H9 (cell line): ENCODE measurements around the gene SECTM1. TPM values are rescaled to one million over a fixed set of nuclear protein-coding genes. Genes with fewer than 3 reads are reported as not detected.

Experiments
- DNase-seq: peaks from one replicate; pipeline ENCODE4 v3.0.0-alpha.2; 2017
- H2AFZ ChIP-seq: one replicate; pipeline ENCODE4 v1.6.1; 2013; ENCODE audit warnings: mild to moderate bottlenecking, low read length, control low read depth, moderate library complexity
- H2AK5ac ChIP-seq: 2 replicates; pipeline ENCODE4 v1.6.1; 2013; ENCODE audit warnings: low read length, control low read depth, mixed read lengths; ENCODE audit not compliant: insufficient read length
- H2BK120ac ChIP-seq: one replicate; pipeline ENCODE4 v1.6.1; 2013; ENCODE audit warnings: low read depth, mild to moderate bottlenecking, low read length, control low read depth, inconsistent platforms; ENCODE audit not compliant: poor library complexity, severe bottlenecking
- H2BK12ac ChIP-seq: 2 replicates; pipeline ENCODE4 v1.6.1; 2013; ENCODE audit warnings: low read length, control low read depth, mixed read lengths, low read depth; ENCODE audit not compliant: insufficient read length
- H2BK15ac ChIP-seq: 2 replicates; pipeline ENCODE4 v1.6.1; 2013; ENCODE audit warnings: low read depth, low read length, control low read depth
- H2BK20ac ChIP-seq: one replicate; pipeline ENCODE4 v1.6.1; 2013; ENCODE audit warnings: low read depth, mild to moderate bottlenecking, low read length, control low read depth, inconsistent platforms; ENCODE audit not compliant: poor library complexity, severe bottlenecking
- H2BK5ac ChIP-seq: 2 replicates; pipeline ENCODE4 v1.6.1; 2013; ENCODE audit warnings: low read length, control low read depth, mixed read lengths; ENCODE audit not compliant: insufficient read length
- H3K14ac ChIP-seq: 2 replicates; pipeline ENCODE4 v1.6.1; 2013; ENCODE audit warnings: low read length, control low read depth; ENCODE audit not compliant: insufficient read depth
- H3K18ac ChIP-seq: 2 replicates; pipeline ENCODE4 v1.6.1; 2013; ENCODE audit warnings: low read depth, mild to moderate bottlenecking, mixed read lengths, low read length, control low read depth; ENCODE audit not compliant: insufficient read length
- H3K23ac ChIP-seq: 2 replicates; pipeline ENCODE4 v1.6.1; 2013; ENCODE audit warnings: low read length, control low read depth, mixed read lengths, low read depth; ENCODE audit not compliant: insufficient read length
- H3K23me2 ChIP-seq: 2 replicates; pipeline ENCODE4 v1.6.1; 2013; ENCODE audit warnings: low read depth, mild to moderate bottlenecking, mixed read lengths, low read length, control low read depth; ENCODE audit not compliant: insufficient read length, poor library complexity, severe bottlenecking
- H3K27ac ChIP-seq: 2 replicates; pipeline ENCODE4 v1.5.1; 2013; ENCODE audit warnings: low read length, control low read depth, mixed read lengths, low read depth; ENCODE audit not compliant: insufficient read length
- H3K27me3 ChIP-seq: 2 replicates; pipeline ENCODE4 v1.6.1; 2013; ENCODE audit warnings: low read length, control low read depth, inconsistent platforms; ENCODE audit not compliant: insufficient read depth
- H3K4ac ChIP-seq: 2 replicates; pipeline ENCODE4 v1.6.1; 2013; ENCODE audit warnings: low read depth, mild to moderate bottlenecking, control low read depth, inconsistent platforms, low read length, moderate library complexity
- H3K4me1 ChIP-seq: 2 replicates; pipeline ENCODE4 v1.6.1; 2013; ENCODE audit warnings: low read length, control low read depth, inconsistent platforms; ENCODE audit not compliant: insufficient read depth
- H3K4me2 ChIP-seq: 2 replicates; pipeline ENCODE4 v1.6.1; 2013; ENCODE audit warnings: low read length, control low read depth, mixed read lengths; ENCODE audit not compliant: insufficient read length, insufficient read depth
- H3K56ac ChIP-seq: 2 replicates; pipeline ENCODE4 v1.6.1; 2013; ENCODE audit warnings: low read depth, mild to moderate bottlenecking, mixed read lengths, low read length, control low read depth; ENCODE audit not compliant: insufficient read length
- H3K79me1 ChIP-seq: 2 replicates; pipeline ENCODE4 v1.6.1; 2013; ENCODE audit warnings: low read depth, mild to moderate bottlenecking, moderate library complexity, low read length, control low read depth, inconsistent platforms; ENCODE audit not compliant: insufficient read depth, poor library complexity, severe bottlenecking
- H3K79me2 ChIP-seq: 2 replicates; pipeline ENCODE4 v1.6.1; 2013; ENCODE audit warnings: low read length, control low read depth, inconsistent platforms; ENCODE audit not compliant: insufficient read depth
- H3K9ac ChIP-seq: 2 replicates; pipeline ENCODE4 v1.6.1; 2013; ENCODE audit warnings: low read length, control low read depth, mixed read lengths; ENCODE audit not compliant: insufficient read length; ENCODE audit errors: extremely low read depth
- H3K9me3 ChIP-seq: one replicate; pipeline ENCODE4 v1.6.1; 2013; ENCODE audit warnings: low read depth, low read length, inconsistent platforms; ENCODE audit not compliant: control insufficient read depth
- H3T11ph ChIP-seq: one replicate; pipeline ENCODE4 v1.6.1; 2013; ENCODE audit warnings: mild to moderate bottlenecking, low read length, control low read depth, inconsistent platforms
- H4K20me1 ChIP-seq: one replicate; pipeline ENCODE4 v1.6.1; 2013; ENCODE audit not compliant: control insufficient read depth, insufficient read length, insufficient read depth
- H4K5ac ChIP-seq: 2 replicates; pipeline ENCODE4 v1.6.1; 2013; ENCODE audit warnings: low read depth, mild to moderate bottlenecking, mixed read lengths, low read length, control low read depth; ENCODE audit not compliant: insufficient read length
- H4K8ac ChIP-seq: replicated peaks from 2 replicates; pipeline ENCODE4 v1.6.1; 2013; ENCODE audit warnings: low read length, control low read depth, mixed read lengths, low read depth; ENCODE audit not compliant: insufficient read length
- H4K91ac ChIP-seq: 2 replicates; pipeline ENCODE4 v1.6.1; 2013; ENCODE audit warnings: low read depth, mild to moderate bottlenecking, moderate library complexity, mixed read lengths, low read length, control low read depth; ENCODE audit not compliant: insufficient read length
- H3K27ac Mint-ChIP-seq, 3 experiments: 2 replicates in 2 of 3; 3 replicates in 1 of 3; pipeline ENCODE4 v1.8.0; 2020 to 2021; ENCODE audit warnings: mixed read lengths in 3 of 3, mild to moderate bottlenecking in 1 of 3, moderate library complexity in 1 of 3
- H3K27me3 Mint-ChIP-seq: 2 replicates; pipeline ENCODE4 v1.8.0; 2021; ENCODE audit warnings: low read depth, mild to moderate bottlenecking, moderate library complexity, mixed read lengths
- H3K36me3 Mint-ChIP-seq, 3 experiments: 2 replicates in 2 of 3; 3 replicates in 1 of 3; pipeline ENCODE4 v1.8.0; 2020 to 2021; ENCODE audit warnings: low read depth in 3 of 3, mixed read lengths in 3 of 3; ENCODE audit not compliant: insufficient read depth in 1 of 3
- H3K4me1 Mint-ChIP-seq, 2 experiments: 2 replicates each; pipeline ENCODE4 v1.8.0; 2020; ENCODE audit warnings: mixed read lengths in 2 of 2
- H3K4me3 Mint-ChIP-seq, 2 experiments: 2 replicates in 1 of 2; 3 replicates in 1 of 2; pipeline ENCODE4 v1.8.0; 2020 to 2021; ENCODE audit warnings: mild to moderate bottlenecking in 2 of 2, mixed read lengths in 2 of 2, moderate library complexity in 1 of 2
- H3K9me3 Mint-ChIP-seq, 2 experiments: 2 replicates in 1 of 2; 3 replicates in 1 of 2; pipeline ENCODE4 v1.8.0; 2020; ENCODE audit warnings: mild to moderate bottlenecking in 2 of 2, mixed read lengths in 2 of 2, moderate library complexity in 1 of 2
- WGBS: extraction: QIAGEN DNeasy Blood & Tissue Kit; methylation state at CpG from one replicate; pipeline ENCODE4 v1.1.7; 2013; ENCODE audit warnings: missing lambda C conversion rate, low lambda C conversion rate, mixed read lengths; ENCODE audit not compliant: insufficient read length; ENCODE audit errors: extremely low coverage; 5-methylcytosine and 5-hydroxymethylcytosine counted together
- total RNA-seq: library from RNA; stranded (reverse); gene quantifications from 2 replicates; pipeline ENCODE4 v1.2.1, GENCODE V29; 2021
- TF ChIP-seq, protein P1 (sequence below): fragments of 200-600 bp; sonication (generic); conservative IDR thresholded peaks from 3 replicates; pipeline ENCODE4 v1.8.0; 2021; ENCODE audit warnings: antibody characterized with exemption, mild to moderate bottlenecking

The SECTM1 gene
- total RNA-seq, 1 experiment from 2014 or later: 0.28 TPM

GRCh38 chr17:82304826-82305726, 28.5 kb downstream of the SECTM1 start:
- no peak overlapping the region for H2BK5ac ChIP-seq
- no peak overlapping the region for H3K9ac ChIP-seq
- no peak overlapping the region; the same call in 1 of the 2 replicates for H3K14ac ChIP-seq
- H3K27me3 ChIP-seq: no peaks in the 10 kb centered on the region
- no peak overlapping the region for H2AFZ ChIP-seq
- no peak overlapping the region for H4K91ac ChIP-seq
- no peak overlapping the region for H2AK5ac ChIP-seq
- H4K20me1 ChIP-seq: no peaks in the 10 kb centered on the region
- no peak overlapping the region for H2BK12ac ChIP-seq
- WGBS: no CpG with 5 or more reads among the region's 23 CpGs
- H3K4me1 ChIP-seq: no peaks in the 10 kb centered on the region
- no peak overlapping the region for H2BK20ac ChIP-seq
- no peak overlapping the region for H3T11ph ChIP-seq
- H2BK120ac ChIP-seq: no peak overlapping the region
- no peak overlapping the region for H4K8ac ChIP-seq
- no peak overlapping the region for H3K4ac ChIP-seq
- H3K56ac ChIP-seq: no peak overlapping the region
- H3K23ac ChIP-seq: no peak overlapping the region
- H3K4me2 ChIP-seq: no peak overlapping the region
- TF ChIP-seq, protein P1, sequence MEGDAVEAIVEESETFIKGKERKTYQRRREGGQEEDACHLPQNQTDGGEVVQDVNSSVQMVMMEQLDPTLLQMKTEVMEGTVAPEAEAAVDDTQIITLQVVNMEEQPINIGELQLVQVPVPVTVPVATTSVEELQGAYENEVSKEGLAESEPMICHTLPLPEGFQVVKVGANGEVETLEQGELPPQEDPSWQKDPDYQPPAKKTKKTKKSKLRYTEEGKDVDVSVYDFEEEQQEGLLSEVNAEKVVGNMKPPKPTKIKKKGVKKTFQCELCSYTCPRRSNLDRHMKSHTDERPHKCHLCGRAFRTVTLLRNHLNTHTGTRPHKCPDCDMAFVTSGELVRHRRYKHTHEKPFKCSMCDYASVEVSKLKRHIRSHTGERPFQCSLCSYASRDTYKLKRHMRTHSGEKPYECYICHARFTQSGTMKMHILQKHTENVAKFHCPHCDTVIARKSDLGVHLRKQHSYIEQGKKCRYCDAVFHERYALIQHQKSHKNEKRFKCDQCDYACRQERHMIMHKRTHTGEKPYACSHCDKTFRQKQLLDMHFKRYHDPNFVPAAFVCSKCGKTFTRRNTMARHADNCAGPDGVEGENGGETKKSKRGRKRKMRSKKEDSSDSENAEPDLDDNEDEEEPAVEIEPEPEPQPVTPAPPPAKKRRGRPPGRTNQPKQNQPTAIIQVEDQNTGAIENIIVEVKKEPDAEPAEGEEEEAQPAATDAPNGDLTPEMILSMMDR: no peak
- H2BK15ac ChIP-seq: no peak overlapping the region
- no peak overlapping the region for H3K18ac ChIP-seq
- DNase-seq: no peak
- H3K9me3 Mint-ChIP-seq: no peaks in the 10 kb centered on the region; a peak in 2 of 5 replicates
- H3K4me3 Mint-ChIP-seq: no peak overlapping the region; a peak in 1 of 5 replicates
- H3K23me2 ChIP-seq: peaks cover 3% of the 10 kb centered on the region
- no peak overlapping the region for H3K27ac Mint-ChIP-seq
- no peaks in the 10 kb centered on the region for H3K79me1 ChIP-seq
- no peaks in the 10 kb centered on the region for H3K79me2 ChIP-seq
- H3K36me3 Mint-ChIP-seq: no peaks in the 10 kb centered on the region
- H4K5ac ChIP-seq: no peak overlapping the region
- H3K27me3 Mint-ChIP-seq: peaks cover 22% of the 10 kb centered on the region
- no peak overlapping the region for H3K27ac ChIP-seq
- peaks cover 2 to 6% of the 10 kb centered on the region in 2 experiments; a peak in 1 of 4 replicates for H3K4me1 Mint-ChIP-seq
- no peaks in the 10 kb centered on the region for H3K9me3 ChIP-seq
